GM21526 (cell line): ENCODE results near the gene TBC1D20.

Experiments used
- ATAC-seq: cut with Tn5 transposase; IDR thresholded peaks from one replicate; pipeline ENCODE4 v1.9.1; 2021; ENCODE audit warnings: moderate library complexity; ENCODE audit not compliant: unreplicated experiment, low FRiP score

TBC1D20 gene

DNA sequence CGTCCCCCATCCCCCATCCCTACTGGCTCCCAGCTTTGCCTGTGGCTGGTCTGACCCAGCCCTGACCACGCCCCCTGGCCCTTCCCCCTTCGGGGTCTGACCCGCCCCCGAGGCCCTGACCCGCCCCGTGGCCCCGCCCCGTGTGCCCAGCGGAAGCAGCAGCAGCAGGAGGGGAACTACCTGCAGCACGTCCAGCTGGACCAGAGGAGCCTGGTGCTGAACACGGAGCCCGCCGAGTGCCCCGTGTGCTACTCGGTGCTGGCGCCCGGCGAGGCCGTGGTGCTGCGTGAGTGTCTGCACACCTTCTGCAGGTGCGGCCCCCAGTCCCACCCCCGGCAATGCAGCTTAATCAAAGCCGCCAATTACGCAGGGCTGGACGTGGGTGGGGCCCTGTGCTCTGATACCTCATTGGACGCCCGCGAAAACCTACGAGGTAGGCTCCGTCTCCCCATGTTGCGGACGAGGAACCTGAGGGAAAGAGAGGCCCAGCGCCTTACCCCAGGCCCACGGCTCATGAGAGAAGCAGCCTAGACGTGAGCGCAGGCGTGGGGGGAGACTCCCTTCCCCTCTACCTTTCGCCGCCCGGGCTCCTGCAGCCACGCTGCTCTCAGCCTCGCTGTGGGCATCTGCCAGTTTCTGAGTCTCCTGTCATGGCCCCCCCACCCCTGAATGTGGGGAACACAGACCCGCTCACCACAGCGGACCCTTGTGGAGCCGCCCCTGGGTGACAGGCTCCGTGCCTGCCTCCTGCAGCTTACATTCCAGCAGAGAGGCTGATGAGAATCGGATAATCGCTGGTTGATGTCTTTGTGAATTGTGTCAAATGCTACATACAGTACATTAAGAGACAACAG lies 41.4 kb downstream of the TBC1D20 start:
- ATAC-seq: no peak

DNA sequence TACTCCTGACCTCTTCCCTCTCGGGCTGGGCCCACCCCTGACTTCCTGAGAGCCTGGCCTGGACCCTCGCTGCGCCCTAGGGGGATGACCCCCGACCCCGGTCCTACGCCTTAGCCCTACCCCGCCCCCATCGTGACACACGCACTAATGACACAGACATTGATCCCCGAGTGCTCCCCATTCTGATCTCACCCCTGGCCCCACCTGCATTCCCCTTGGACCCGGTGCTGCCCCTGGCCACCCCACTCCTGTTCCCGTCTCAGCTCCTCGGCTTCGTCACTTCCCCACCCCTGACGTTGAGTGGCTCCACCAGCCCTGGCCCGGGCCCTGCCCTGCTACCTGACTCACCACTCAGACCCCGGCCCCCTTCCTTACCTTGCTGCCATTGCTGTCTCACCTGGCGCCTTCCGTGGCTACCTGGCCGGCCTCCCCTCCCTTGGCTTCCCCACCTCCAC lies 42.1 kb downstream of the TBC1D20 start:
- ATAC-seq: no peak

DNA sequence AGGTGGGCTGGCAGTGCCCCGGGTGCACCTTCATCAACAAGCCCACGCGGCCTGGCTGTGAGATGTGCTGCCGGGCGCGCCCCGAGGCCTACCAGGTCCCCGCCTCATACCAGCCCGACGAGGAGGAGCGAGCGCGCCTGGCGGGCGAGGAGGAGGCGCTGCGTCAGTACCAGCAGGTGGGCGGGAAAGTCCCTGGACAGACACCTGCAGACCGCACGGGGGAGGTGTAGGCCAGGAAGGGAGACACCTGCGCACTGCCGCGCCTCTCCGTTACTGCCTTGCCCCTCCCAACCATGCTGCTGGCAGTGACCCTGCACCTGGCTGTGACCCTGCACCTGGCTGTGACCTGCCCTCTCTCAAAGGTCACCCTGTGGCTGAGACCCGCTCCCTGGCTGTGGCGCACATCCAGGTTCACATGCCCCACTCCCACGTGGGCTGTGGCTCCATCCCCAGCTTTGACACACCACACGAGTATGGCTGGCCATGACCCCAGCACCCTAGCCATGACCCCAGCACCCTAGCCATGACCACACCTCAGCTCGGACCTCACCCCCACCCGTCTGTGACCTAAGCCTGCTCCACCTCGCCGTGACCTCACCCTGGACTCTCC lies 42.7 kb downstream of the TBC1D20 start:
- no peak for ATAC-seq

DNA sequence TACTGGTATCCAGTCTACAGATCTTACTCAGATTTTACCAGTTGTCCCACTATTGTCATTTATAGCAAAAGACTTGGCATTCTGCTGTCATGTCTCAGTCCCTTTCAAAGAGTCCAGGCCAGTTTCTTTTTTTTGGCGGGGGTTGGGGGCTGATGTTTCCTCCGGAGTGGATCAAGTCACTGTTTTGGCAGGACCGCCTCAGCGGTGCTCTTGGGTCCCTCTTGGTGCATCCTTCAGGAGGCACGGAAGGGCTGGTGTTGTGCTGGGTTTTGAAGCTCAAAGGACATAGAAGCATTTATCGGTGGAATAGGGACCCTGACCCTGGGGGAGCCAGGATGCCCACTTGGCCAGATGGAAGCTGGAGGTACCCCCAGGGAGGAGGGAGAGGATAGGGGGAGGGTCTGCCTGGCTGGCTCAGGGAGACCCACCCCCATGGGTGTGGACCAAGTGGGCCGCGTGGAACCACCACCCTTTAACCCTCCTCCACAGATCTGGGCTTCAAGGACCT lies 43.4 kb downstream of the TBC1D20 start:
- no peak for ATAC-seq

DNA sequence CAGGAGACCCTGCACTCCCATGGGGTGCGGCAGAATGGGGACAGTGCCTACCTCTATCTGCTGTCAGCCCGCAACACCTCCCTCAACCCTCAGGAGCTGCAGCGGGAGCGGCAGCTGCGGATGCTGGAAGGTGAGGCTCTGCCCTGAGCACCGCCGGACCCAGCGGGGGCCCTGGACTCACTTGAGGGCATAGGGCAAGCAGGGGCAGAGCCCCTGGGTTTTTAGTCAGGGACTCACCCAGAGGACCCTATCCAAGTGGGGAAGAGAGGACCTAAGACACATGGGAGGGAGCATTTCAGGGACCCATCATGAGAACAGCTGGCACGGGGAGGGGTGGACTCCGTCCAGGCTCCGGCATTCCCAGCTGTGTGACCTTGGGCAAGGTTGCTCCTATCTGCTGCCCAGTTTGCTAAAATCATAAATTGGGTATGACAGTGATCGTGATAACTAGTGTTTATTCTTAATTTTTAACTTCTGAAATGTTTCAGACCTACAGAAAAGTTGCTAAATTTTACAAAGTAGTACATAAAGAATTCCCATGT lies 44.5 kb downstream of the TBC1D20 start:
- no peak for ATAC-seq

DNA sequence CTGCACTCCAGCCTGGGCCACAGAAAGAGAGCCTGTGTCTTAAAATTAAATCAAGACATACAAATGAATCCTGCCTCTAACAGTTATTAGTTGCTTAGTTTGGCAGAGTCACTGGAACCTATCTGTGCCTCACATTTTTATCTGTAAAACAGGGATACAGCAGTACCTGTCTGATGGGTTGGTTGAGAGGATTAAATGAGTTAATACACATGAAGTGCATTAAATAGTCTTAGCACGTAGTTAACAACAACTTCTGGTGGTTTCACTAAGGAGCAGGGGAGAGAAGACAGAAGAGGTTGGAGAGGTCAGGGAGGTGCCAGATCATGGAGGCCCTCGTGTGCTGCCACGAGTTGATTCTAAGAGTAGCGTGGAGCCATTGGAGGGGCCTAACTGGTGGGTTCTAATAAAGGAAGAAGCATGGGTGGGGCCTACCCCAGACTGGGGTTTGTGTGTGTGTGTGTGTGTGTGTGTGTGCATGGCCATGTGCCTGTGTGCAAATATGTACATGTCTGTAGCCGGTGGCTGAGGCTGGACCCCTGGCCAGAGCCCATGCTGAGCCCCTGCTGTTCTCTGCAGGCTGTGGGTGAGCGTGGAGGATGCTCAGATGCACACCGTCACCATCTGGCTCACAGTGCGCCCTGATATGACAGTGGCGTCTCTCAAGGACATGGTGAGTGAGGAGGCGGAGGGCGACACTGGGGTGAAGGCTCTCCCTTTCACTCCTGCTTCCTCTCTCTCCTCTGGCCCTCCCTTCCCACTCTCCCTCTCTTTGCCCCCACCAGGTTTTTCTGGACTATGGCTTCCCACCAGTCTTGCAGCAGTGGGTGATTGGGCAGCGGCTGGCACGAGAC lies 45.2 kb downstream of the TBC1D20 start:
- ATAC-seq: no peak

DNA sequence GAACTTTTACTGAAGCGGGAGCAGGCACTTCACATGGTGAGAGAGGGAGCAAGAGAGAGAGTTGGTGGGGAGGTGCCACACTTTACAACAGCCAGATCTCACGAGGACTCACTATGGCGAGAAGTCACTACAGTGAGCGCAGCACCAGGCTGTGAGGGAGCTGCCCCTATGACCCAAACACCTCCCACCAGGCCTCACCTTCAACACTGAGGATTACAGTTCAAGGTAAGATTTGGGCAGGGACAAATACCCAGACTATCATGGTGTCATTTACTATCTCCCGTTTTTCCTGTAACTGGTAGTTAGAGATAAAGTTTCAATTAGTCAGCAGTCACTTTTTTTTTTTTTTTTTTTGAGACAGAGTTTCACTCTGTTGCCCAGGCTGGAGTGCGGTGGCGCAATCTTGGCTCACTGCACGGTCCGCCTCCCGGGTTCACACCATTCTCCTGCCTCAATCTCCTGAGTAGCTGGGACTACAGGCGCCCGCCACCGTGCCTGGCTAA lies 46.5 kb downstream of the TBC1D20 start:
- ATAC-seq: no peak

DNA sequence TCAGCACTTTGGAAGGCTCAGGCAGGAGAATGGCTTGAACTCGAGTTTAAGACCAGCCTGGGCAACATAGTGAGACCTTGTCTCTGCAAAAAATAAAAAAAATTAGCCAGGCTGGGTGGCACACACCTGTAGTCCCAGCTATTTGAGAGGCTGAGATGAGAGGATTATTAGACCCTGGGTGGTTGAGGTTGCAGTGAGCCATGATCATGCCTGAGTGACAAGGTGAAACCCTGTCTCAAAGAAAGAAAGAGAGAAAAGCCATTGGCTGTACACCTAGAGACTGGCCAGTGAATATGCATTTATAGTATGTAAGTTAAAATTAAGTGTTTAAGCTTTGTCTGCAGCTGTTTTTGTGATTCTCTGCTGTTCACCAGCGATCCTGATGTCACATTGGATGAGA lies 48.2 kb downstream of the TBC1D20 start:
- ATAC-seq: no peak

DNA sequence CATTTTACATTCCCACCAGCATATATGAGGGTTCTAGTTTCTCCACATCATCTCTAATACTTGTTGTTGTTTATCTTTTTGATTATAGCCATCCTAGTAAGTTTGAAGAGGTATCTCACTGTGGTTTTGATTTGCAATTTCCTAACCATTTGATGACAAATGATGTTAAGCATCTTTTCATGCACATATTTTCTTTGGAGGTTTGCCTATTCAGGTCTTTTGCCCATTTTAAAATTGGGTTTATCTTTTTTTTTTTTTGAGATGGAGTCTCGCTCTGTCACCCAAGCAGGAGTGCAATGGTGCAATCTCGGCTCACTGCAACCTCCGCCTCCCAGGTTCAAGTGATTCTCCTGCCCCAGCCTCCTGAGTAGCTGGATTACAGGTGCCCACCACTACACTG lies 50.3 kb downstream of the TBC1D20 start:
- ATAC-seq: no peak

DNA sequence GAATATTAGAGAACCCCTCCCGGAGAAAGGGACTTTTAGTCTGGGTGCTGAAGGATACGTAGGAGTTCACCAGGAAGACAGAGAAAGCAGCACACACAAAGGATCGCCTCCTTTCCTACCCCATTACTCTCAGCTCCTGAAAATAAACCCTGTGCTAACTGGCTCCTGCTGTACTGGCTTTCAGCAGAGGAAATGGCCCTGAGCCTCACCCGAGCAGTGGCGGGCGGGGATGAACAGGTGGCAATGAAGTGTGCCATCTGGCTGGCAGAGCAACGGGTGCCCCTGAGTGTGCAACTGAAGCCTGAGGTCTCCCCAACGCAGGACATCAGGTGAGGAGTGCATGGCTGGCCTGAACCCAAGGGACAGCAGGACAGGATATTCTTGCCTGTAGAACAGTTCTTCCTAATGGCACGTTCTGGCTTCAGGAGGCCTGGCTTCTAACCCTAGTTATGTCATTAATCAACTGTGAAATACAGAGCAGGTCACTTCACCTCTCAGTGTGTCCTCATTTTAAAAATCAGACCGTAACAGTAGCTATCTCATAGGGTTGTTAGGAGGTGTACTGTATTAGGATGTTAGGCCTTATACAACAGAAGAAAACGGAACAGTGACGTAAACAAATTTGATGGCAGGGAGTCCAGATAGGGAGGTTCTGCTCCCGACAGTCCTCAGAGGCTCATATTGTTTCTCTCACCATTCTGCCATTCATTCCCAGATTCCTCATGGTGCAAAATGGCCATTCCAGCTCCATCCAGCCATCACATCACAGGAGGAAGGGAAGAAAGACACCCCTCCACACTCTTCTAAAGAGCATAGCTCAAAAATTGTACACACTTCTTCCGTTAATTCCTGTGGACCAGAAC lies 52.4 kb downstream of the TBC1D20 start:
- ATAC-seq: no peak

DNA sequence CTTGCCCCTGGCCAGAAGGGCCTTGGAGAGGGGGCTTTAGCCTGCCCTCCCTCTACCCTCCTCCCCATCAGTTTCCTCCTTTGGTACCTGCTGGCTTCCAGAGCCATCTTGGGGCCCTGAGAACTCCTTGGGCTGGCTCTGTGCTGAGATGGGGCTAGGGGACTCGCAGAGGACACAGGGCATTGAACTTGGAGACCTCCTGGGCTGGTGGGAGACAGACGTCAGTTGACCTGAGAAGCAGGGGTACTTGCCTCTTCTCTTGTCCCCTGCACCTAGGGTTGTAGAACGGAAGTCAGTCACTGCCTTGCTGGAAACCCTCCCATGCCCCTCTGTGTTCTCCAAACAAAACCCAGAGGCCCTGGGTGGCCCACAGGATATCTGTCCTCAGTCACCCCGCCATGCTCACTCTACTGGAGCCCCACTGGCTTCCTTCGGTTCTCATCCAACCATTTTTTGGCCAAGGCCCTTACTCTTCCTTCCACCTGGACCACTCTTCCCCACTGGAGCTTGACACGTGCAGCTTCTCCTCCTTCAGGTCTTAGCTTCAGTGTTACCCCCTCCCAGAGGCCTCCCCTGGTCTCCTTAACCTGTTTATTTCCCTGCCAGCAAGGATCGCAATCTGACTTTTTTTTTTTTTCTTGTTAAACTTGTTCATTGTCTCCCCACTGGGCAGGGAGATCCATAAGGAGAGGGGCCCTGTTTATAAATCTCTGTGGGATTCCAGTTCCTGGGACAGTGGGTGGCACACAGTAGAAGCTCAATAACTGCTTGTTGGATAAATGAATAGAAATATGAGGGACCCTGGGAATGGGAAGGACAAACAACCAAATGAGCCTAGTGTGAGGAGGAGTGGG lies 53.3 kb downstream of the TBC1D20 start:
- ATAC-seq: peak; percentile 5

DNA sequence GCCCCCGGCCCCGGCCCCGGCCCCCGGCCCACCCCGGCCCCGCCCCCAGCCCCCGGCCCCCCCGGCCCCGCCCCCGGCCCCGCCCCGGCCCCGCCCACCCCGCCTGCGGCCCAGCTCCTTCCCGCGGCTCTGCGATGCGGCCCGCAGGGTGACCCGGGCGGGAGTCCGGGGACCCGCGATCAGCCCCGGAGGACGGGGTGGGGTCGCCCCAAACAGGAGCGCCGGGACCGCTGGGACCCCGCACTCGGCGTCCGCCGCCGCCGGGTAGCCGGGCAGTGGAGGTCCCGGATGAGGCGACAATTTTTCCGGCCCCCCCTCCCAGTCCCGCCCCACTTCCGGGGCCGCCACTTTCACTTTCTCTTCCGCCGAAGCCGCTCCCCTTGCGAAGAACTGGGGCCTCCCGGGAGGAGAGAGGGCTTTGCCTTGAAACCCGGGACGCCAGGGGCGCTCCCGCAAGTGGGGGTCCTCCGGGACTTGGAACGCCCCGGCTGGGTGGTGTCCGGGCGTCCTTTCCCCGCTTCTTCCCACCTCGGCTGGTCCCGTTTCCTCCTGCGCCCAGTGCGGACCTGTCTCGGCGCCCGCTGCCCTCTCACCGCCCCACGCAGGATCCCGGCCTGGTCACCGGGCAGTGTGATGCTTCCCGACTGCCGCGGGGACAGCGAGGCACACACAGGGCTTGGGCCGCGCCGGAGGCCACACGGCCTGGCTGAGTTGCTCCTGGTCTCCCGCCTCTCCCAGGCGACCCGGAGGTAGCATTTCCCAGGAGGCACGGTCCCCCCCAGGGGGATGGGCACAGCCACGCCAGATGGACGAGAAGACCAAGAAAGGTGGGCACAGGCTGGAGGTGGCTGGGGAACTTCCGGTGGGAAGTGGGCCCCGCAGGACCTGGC lies 54.1 kb downstream of the TBC1D20 start, which contains the start of gene RBCK1:
RBCK1 (plus strand) TSS at position 347 of the 890 bp plus-strand sequence; CDS start at position 806, 459 bp downstream.
- ATAC-seq: peak; percentile 58

DNA sequence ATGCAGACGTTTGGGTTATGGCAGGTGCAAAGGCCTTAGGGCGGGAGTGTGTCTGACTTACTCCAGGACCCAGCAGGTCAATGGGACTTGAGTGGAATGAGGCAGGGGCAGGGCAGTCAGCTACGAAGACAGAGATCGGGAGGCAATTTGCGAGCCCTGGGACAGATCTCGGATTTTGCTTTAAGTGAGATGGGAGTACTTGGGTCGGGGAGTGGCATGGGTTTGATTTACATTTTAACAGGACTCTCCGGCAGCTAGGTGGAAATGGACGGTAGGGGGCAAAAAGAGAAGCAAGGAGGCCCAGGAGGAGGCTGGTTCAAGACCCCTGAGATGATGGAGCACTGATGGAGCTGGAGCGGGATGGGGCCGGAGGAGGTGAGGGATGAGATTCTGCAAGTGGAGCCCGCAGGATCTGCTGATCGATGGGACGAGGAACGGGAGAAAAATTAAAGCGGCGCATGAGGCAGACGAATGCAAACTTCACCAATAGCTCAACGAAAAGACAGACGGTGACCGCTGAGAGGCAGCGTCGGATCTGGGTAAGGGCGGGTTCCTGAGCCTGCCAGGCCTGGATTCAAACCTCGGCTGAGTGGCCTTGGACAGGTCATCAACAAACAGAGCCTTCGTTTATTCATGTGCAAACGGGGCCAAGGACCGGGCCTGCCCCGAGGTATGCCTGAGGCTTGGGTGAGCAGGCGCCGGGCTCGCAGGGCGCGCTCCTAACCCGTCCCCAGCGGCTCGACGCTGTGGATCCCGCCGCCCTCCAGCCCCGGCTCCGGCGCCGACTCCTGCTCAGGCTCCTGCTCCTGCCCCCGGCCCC lies 55.0 kb downstream of the TBC1D20 start:
- peak; percentile 58 for ATAC-seq

DNA sequence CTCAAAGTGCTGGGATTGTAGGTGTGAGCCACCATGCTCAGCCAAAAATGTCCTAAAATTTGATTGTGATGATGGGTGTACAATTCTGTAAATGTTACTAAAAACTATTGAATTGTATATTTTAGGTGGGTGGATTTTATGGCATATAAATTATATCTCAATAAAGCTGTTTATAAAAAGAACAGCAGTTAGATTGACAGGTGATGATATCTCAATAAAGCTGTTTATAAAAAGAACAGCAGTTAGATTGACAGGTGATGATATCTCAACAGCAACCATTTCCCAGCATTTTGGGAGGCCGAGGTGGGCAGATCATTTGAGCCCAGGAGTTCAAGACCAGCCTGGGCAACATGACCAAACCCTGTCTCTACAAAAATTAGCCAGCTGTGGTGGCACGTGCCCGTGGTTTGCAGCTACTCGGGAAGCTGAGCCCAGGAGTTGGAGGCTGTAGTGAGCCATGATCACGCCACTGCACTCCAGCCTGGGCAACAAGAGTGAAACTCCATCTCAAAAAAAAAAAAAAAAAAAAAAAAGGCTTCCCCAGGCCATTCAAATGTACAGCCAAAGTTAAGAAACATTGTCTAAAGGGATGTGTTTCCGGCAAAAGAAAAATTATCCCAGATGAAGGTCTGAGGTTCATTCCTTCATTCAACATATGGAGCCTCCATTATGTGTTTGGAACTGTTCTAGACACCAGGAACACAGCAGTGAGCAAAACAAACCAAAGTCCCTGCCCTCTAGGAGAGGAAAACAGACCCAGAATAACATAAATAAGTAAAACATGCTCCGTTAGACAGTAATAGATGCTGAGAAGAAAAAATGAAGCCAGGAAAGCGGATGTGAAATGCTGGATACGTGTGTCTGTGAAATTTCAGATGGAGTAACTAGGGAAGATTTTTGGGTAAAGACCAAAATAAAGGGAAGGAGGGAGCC lies 55.9 kb downstream of the TBC1D20 start:
- ATAC-seq: no peak

DNA sequence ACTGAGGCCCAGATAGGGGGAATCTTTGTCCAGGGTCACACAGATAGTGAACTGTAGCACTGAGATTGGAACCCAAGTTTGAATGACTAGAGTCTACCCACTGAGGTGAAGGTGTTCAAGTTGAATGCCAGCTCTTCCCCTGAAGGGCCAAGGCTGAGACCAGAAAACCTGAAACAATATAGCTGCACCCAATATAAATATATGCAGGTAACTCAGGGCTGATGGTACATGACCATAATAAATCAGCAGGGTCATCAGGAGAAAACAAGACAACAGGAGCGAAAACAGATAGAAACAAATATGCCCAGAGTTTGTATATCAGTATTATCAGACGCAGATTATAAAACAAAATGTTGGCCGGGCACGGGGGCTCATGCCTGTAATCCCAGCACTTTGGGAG lies 58.2 kb downstream of the TBC1D20 start:
- ATAC-seq: no peak

DNA sequence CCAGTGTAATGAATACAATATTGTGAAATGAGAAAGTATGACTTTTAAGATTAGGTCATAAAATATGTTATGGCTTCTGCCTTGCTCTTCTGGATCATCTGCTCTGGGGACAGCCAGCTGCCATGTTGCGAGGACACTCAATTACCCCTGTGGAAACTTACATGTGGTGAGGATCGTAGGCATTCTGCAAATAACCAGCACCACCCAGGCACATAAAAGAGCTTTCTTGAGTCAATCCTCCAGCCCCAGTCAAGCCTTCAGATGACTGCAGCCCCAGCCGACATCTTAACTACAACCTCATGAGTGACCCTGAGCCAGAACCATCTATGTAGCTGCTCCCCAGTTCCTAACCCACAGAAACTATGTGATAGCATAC lies 58.8 kb downstream of the TBC1D20 start:
- ATAC-seq: no peak
